HCT116 (cell line): ENCODE results near the gene NBPF6.

Experiments
- CEBPB ChIP-seq: IDR thresholded peaks from 2 replicates; pipeline ENCODE4 v1.6.1; 2012; ENCODE audit warnings: low read depth
- ELF1 ChIP-seq: IDR thresholded peaks from 2 replicates; pipeline ENCODE4 v1.6.1; 2012; ENCODE audit warnings: low read depth, borderline replicate concordance
- EZH2 ChIP-seq: fragments of 200-600 bp; sonication (generic); IDR thresholded peaks from 2 replicates; pipeline ENCODE4 v1.6.1; 2017; ENCODE audit warnings: antibody characterized with exemption, mixed run types
- EZH2phosphoT487 ChIP-seq: fragments of 200-600 bp; IDR thresholded peaks from 2 replicates; pipeline ENCODE4 v1.6.1; 2018; ENCODE audit warnings: antibody characterized with exemption, borderline replicate concordance
- FOSL1 ChIP-seq: IDR thresholded peaks from 2 replicates; pipeline ENCODE4 v1.6.1; 2012; ENCODE audit warnings: low read depth
- POLR2A ChIP-seq: IDR thresholded peaks from 2 replicates; pipeline ENCODE4 v1.7.0; 2011; ENCODE audit warnings: borderline replicate concordance; ENCODE audit not compliant: insufficient read depth, insufficient read length; ENCODE audit errors: extremely low read depth
- POLR2AphosphoS5 ChIP-seq: IDR thresholded peaks from 2 replicates; pipeline ENCODE4 v1.6.1; 2011; ENCODE audit warnings: mild to moderate bottlenecking, low read depth, low read length, moderate library complexity
- RAD21 ChIP-seq: IDR thresholded peaks from 2 replicates; pipeline ENCODE4 v1.6.1; 2012; ENCODE audit warnings: low read depth, mild to moderate bottlenecking
- SIN3A ChIP-seq: IDR thresholded peaks from 2 replicates; pipeline ENCODE4 v1.6.1; 2012; ENCODE audit warnings: low read depth
- SP1 ChIP-seq: IDR thresholded peaks from 2 replicates; pipeline ENCODE4 v1.6.1; 2012; ENCODE audit warnings: low read depth
- ZFX ChIP-seq: fragments of 450-650 bp; IDR thresholded peaks from 2 replicates; pipeline ENCODE4 v1.6.1; 2017
- ZNF274 ChIP-seq: fragments of 200-500 bp; sonication (Bioruptor generic); IDR thresholded peaks from 2 replicates; pipeline ENCODE4 v1.6.1; 2014; ENCODE audit warnings: mild to moderate bottlenecking, low read depth, low read length, inconsistent platforms
- TF ChIP-seq, protein P1 (sequence below), 3 experiments: fragments of 200-600 bp in 1 of 3; sonication (generic) in 1 of 3; IDR thresholded peaks in 2 of 3; conservative IDR thresholded peaks in 1 of 3; 2 replicates each; pipeline ENCODE4 v1.5.1; 2012 to 2017; ENCODE audit warnings: low read depth in 2 of 3, low read length in 2 of 3, antibody characterized with exemption in 1 of 3, borderline replicate concordance in 1 of 3, control low read depth in 1 of 3, mild to moderate bottlenecking in 1 of 3, mixed read lengths in 1 of 3, mixed run types in 1 of 3, moderate library complexity in 1 of 3; ENCODE audit not compliant: insufficient read depth in 1 of 3
- TF ChIP-seq, protein P2 (sequence below): IDR thresholded peaks from 2 replicates; pipeline ENCODE4 v1.6.1; 2011; ENCODE audit warnings: mild to moderate bottlenecking, low read length, moderate library complexity; ENCODE audit not compliant: insufficient replicate concordance; ENCODE audit errors: extremely low read depth

DNA sequence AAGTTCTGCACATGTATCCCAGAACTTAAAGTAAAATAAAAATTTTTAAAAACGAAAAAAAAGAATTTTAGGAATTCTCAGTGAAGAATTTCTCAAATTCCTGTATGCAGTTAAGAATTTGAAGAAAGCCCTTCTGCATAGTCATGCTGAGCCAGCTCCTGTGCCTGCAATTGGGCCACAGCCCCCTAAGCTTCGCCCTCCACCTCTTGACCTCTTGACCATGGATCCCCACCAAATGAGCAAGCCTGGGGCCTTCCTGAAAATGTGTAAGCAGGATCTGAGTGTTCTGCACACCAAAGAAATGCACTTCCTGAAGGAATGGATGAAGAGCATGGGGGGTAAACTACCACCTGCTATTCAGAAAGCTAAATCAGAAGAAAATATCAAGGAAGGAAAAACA lies 52.0 kb downstream of the NBPF6 start:
- TF ChIP-seq POLR2A (no peak), POLR2AphosphoS5 (no peak), EZH2phosphoT487 (no peak), ELF1 (no peak), SIN3A (no peak), FOSL1 (no peak), RAD21 (no peak), CEBPB (no peak), EZH2 (no peak), ZFX (no peak), ZNF274 (no peak), SP1 (no peak)
- TF ChIP-seq, protein P1, sequence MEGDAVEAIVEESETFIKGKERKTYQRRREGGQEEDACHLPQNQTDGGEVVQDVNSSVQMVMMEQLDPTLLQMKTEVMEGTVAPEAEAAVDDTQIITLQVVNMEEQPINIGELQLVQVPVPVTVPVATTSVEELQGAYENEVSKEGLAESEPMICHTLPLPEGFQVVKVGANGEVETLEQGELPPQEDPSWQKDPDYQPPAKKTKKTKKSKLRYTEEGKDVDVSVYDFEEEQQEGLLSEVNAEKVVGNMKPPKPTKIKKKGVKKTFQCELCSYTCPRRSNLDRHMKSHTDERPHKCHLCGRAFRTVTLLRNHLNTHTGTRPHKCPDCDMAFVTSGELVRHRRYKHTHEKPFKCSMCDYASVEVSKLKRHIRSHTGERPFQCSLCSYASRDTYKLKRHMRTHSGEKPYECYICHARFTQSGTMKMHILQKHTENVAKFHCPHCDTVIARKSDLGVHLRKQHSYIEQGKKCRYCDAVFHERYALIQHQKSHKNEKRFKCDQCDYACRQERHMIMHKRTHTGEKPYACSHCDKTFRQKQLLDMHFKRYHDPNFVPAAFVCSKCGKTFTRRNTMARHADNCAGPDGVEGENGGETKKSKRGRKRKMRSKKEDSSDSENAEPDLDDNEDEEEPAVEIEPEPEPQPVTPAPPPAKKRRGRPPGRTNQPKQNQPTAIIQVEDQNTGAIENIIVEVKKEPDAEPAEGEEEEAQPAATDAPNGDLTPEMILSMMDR (IDR thresholded peaks at IDR 0.05 in 2 of 3, conservative IDR thresholded peaks at IDR 0.05 in 1 of 3; ENCODE audit: borderline replicate concordance in 1 of 3, insufficient read depth in 1 of 3, low read depth in 2 of 3, low read length in 2 of 3): no peak
- TF ChIP-seq, protein P2, sequence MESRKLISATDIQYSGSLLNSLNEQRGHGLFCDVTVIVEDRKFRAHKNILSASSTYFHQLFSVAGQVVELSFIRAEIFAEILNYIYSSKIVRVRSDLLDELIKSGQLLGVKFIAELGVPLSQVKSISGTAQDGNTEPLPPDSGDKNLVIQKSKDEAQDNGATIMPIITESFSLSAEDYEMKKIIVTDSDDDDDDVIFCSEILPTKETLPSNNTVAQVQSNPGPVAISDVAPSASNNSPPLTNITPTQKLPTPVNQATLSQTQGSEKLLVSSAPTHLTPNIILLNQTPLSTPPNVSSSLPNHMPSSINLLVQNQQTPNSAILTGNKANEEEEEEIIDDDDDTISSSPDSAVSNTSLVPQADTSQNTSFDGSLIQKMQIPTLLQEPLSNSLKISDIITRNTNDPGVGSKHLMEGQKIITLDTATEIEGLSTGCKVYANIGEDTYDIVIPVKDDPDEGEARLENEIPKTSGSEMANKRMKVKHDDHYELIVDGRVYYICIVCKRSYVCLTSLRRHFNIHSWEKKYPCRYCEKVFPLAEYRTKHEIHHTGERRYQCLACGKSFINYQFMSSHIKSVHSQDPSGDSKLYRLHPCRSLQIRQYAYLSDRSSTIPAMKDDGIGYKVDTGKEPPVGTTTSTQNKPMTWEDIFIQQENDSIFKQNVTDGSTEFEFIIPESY: no peak
